Activated T-cell treated with anti-CD3 and anti-CD28 coated beads for 24 hours (primary cell): ENCODE data around the gene CACNA2D3.

Experiments used
- DNase-seq: peaks from one replicate; pipeline ENCODE4 v3.0.0-alpha.2; 2020; ENCODE audit warnings: low read depth

The CACNA2D3 gene

GRCh38 chr3:55006244-55006676 is 883.9 kb downstream of the CACNA2D3 start:
- no peak for DNase-seq

GRCh38 chr3:55007971-55008370 is 885.6 kb downstream of the CACNA2D3 start:
- no peak for DNase-seq

GRCh38 chr3:55009372-55009771 is 887.0 kb downstream of the CACNA2D3 start:
- DNase-seq, result no peak

- no peak for DNase-seq
These were observed 889.7 kb downstream of the CACNA2D3 start for GRCh38 chr3:55012091-55012490.

DNA sequence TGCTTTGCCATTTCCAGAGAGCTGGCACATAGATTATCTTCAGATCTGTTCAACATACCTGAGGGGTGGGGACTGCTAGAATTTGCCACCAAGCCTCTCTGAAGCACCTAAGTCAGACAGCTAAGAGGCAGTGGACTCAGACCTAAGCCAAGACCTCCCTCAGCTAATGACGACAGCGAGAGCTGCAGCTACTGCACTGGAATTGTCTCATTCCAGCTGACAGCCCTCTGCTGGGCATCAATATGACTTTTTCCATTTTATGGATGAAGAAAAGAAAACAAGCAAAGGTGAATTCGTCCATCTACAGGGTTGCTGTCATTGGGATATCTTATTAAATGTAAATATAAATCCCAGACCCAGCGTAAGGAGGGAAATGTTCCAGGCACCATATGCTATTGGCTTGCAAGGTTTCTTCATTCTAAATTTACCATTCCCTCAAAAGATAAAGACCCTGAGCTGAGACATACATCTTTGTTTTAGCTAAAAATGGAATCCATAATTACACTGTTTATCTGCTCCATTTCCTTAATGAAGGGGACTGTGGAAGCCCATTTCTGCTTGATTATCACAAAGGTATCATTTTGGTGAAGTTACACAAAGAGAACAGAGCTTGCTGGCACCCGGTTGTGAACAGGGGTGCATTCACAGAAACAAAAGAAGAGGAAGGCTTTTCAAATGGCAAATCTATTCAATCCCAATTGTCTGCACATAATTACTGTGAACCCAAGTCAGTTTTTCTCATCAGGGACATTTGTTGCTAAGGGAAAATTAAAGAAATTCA is 891.0 kb downstream of the CACNA2D3 start:
- no peak for DNase-seq

DNA sequence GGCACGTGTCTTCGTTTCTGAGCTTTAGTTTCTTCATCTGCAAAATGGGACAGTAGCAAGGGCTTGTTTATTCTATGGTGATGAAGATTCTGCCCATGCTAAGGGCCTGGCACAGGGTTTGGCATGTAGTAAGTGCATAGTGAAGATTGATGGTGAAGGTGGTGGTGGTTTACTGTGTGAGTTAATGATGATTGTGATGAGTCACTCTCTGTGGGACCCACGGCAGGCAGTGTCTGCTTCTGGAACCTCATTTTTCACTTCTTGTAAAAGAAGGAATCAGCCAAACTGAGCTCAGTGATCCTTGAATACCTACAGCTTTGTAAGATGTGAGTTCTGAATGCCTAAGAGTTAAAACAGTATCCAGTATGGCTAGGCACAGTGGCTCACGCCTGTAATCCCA is 891.7 kb downstream of the CACNA2D3 start:
- DNase-seq, result no peak

DNA sequence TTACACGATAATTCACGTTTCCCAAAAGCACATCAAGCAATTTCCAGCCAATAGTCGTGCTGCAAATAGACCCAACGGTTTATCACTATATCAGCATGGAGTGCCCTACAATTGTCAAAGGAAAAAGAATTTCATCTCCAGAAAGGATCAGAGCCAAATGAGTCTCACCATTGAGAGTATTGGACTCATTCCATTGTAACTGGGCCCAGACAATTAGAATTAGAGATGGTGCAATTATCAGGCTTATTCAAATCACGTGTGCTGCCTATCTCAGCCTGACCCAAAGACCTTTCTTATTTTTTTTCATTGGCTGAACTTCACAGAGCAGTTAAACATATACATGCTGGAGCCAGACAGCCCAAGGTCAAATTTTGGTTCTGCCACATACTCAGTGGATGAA is 892.6 kb downstream of the CACNA2D3 start:
- DNase-seq, result no peak

DNA sequence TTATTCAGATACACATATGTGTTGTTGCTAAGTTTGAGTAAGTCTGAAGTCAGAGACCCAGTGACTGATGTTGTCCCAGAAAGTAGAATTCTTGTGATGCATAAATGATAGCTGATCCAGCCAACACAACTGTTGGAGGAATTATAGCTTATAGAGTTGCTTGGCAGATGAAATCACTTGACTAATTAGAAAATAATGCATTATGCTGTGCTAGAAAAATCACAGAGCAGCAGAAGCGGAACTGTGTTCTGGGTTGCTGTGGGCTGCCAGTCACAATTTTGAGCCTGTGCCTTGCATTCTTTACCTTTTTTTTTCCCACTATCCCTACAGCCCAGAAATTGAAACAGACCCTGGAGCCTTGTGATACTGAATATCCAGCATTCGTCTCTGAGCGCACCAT is 895.5 kb downstream of the CACNA2D3 start:
- DNase-seq, result no peak

DNA sequence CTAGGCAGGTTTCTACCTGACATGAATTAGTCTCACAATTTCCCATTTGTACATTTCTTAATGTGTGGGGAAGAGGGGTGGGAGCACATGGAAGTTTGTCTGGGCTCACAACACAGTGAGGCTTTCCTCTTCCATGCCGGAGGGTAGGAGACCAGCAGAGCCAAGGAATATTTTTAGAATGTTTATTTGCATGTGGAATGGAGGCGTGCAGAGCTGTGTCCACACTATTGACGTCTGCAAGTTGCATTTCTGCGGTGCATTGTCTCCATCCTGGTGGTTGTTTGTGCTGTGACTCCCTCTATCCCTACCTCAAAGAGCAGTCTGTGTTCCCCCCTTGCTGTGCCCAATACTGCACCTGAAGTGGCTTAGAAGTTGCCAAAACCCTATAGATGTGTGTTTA is 908.6 kb downstream of the CACNA2D3 start:
- DNase-seq, result no peak

- no peak for DNase-seq
These were observed 914.7 kb downstream of the CACNA2D3 start for GRCh38 chr3:55036883-55037577.

DNA sequence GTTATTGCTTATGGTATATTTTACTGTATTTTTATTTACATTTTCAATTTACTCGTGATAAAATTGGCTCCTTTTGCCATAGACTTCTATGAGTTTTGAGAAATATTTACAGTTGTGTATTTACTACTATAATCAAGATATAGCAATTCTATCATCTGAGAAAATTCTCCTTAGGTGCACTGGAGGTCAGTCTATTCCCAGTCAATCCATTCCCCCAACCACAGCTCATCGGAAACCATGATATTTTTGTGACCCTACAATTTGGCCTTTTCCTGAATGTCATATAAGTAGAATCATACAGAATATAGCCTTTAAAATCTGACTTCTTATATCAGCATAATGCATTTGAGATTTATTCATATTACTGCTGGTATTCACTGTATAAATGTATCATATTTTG is 920.2 kb downstream of the CACNA2D3 start:
- no peak for DNase-seq

DNA sequence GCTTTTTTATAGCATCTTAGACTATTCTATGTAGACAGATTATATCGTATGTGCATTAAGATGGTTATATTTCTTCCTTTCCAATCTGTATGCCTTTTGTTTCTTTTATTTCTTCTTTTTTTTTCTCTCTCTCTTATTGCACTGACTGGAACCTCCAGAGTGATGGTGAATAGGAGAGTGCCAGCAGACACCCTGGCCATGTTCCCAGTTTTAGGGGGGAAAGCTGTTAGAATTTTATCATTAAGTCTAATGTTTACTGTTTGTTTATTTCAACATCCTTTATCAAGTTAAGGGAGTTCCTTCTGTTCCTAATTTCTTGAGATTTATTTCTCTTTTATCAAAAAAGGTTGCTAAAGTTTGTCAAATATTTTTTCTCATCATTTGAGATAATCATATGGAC is 922.1 kb downstream of the CACNA2D3 start:
- no peak for DNase-seq

GRCh38 chr3:55059027-55059629 is 936.8 kb downstream of the CACNA2D3 start:
- no peak for DNase-seq

GRCh38 chr3:55060896-55061719 is 938.8 kb downstream of the CACNA2D3 start:
- no peak for DNase-seq

- DNase-seq, result no peak
These were observed 939.3 kb downstream of the CACNA2D3 start for GRCh38 chr3:55061720-55062034.

DNA sequence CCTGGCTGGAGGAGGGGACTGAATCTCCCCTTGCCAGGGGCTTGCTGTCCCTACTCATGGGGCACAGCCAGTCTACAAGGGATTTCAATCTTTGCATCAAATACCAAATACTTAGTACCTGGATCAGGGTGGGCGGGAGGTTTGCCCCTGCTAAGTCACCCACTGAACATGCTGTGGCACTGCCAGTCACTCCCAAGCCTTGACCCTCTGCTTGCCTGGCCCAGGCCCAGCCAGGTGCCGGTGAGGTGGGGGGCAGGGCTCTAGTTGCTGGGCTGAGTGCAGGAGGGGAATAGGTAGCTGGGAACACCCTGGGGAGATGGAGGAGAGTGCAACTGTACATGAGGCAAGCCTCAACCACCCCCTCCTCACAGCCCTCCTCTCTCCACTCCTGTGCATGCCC is 941.8 kb downstream of the CACNA2D3 start:
- no peak for DNase-seq

- no peak for DNase-seq
These were observed 943.0 kb downstream of the CACNA2D3 start for GRCh38 chr3:55065331-55065730.

DNA sequence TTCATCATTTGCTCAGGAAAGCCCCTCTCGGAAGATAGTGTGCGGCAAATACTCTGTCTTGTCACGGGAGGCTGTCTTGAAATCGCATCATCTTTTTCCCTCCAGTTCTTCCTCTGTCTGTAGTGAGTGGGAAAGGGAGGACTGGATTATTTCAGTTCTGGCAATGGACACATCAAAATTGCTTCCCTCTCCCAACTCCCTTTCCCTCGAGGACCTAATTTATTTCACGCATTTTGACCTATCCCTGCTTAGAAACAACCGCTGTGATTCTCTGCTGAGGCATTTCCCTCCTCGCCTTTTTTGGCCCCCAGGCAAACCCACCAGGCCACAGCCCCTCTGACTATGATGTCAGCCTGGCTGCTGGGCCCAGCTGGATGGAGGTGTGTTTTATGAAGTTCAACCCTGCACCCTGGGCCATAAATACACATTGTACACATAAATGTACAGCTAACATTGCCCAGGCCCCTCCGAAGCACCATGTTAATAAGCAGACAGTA is 944.2 kb downstream of the CACNA2D3 start:
- no peak for DNase-seq

DNA sequence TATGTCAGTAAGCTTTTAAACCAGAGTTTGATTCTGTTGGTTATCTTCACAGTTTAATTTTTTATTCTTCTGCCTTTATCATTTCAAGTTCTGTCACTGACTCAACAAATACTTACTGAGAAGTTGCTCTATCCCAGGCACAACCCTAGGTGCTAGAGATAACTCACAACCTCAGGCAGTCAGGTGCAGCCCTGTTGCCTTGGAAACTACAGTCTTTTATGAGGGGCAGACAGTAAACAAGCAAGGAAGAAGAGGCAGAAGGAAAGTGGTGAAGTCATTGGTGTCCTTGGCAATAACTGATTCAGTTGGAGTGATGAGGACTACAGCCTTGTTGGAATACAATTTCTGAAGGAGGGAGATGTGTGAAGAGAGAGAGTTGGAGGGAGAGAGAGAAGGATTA is 947.6 kb downstream of the CACNA2D3 start:
- no peak for DNase-seq

DNA sequence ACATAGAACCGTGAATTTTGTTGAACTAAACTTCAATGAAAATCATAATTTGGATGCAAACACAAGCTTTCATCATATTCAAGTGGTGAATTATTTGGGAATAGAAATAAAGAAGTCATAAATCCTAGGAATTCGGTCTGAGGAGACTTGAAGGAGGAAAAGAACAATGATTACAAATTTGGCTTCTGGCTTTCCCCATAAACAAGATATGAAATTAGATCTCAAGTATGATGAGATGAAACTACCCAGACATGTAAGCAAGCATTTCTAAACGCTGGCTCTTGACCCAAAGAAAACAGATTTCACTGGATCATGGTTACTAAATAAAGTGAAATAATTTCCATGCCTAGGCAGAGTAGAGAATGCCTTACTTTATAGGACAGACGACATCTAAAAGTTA is 952.4 kb downstream of the CACNA2D3 start:
- DNase-seq, result no peak

- no peak for DNase-seq
These were observed 953.5 kb downstream of the CACNA2D3 start for GRCh38 chr3:55075846-55076245.

DNA sequence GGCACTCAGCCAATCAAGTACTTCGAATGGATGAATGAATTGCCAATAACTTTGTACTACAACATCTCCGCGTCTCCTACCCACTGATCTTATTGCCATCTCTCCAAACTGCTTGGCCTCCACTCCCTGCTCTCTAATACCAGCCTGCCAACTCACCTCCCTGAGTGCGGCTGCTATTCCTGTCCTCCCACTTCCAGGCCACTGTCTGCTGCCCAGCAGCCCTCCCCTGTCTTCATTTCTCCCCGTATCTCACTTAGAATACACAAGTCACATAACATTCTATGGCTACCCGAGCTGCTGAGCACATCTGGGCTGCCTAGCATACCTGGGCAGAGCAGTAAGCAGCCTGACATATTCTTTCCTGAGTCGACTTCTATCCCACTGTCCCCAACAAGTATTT is 955.4 kb downstream of the CACNA2D3 start:
- DNase-seq, result no peak
